PC-9 (cell line): ENCODE data around the gene ZNF777. TPM values are rescaled to one million over a fixed set of nuclear protein-coding genes. Genes with fewer than 3 reads are reported as not detected.

Experiments used
- BruUV-seq: library from RNA; stranded (reverse); fragments of 400-500 nt; replicated peaks from 2 replicates; lab custom pipeline; 2021; lab: Mats Ljungman, UMichigan
- CTCF ChIA-PET: fragments of 300-600 bp; sonication (Branson Sonifier 250); formaldehyde crosslinking; loops from one replicate; lab custom pipeline; 2022; ENCODE audit warnings: antibody characterized with exemption; lab: Charles Lee
- POLR2A ChIA-PET: fragments of 300-600 bp; sonication (Branson Sonifier 250); formaldehyde crosslinking; loops from one replicate; lab custom pipeline; 2022; ENCODE audit warnings: antibody characterized with exemption; ENCODE audit not compliant: unreplicated experiment; lab: Charles Lee
- DNase-seq, 2 experiments: peaks; one replicate each; pipeline versions ENCODE4 v3.0.0 to v3.0.0-alpha.2; 2015 to 2022; ENCODE audit warnings: mixed read lengths in 1 of 2
- H2AFZ ChIP-seq: fragments of 200-600 bp; sonication (generic); 2 replicates; pipeline ENCODE4 v1.8.1; 2017; ENCODE audit warnings: antibody characterized with exemption
- H3F3A ChIP-seq: fragments of 200-600 bp; sonication (generic); 2 replicates; pipeline ENCODE4 v1.8.1; 2017; ENCODE audit warnings: antibody characterized with exemption, mild to moderate bottlenecking, low read depth; ENCODE audit not compliant: insufficient read depth
- H3K27ac ChIP-seq: fragments of 200-600 bp; sonication (generic); 2 replicates; pipeline ENCODE4 v1.6.1; 2016; ENCODE audit warnings: mixed run types
- H3K27me3 ChIP-seq: fragments of 200-600 bp; sonication (generic); 2 replicates; pipeline ENCODE4 v1.6.1; 2016; ENCODE audit warnings: low read depth, mixed run types; ENCODE audit not compliant: insufficient read depth
- H3K36me3 ChIP-seq: fragments of 200-600 bp; sonication (generic); 2 replicates; pipeline ENCODE4 v1.6.1; 2016; ENCODE audit warnings: low read depth, mixed run types
- H3K4me1 ChIP-seq: fragments of 200-600 bp; sonication (generic); replicated peaks from 2 replicates; pipeline ENCODE4 v1.6.1; 2016; ENCODE audit warnings: mixed run types; ENCODE audit not compliant: insufficient read depth
- H3K4me2 ChIP-seq: fragments of 200-600 bp; sonication (generic); 2 replicates; pipeline ENCODE4 v1.6.1; 2017; ENCODE audit warnings: mixed run types
- H3K4me3 ChIP-seq: fragments of 200-600 bp; sonication (generic); 2 replicates; pipeline ENCODE4 v1.6.1; 2016; ENCODE audit warnings: mixed run types
- H3K79me2 ChIP-seq: fragments of 200-600 bp; sonication (generic); 2 replicates; pipeline ENCODE4 v1.6.1; 2017; ENCODE audit warnings: low read depth, mixed run types
- H3K9me2 ChIP-seq: fragments of 200-600 bp; sonication (generic); 2 replicates; pipeline ENCODE4 v1.8.1; 2017; ENCODE audit warnings: mild to moderate bottlenecking; ENCODE audit not compliant: insufficient read depth
- H3K9me3 ChIP-seq: fragments of 200-600 bp; sonication (generic); 2 replicates; pipeline ENCODE4 v1.8.1; 2016; ENCODE audit warnings: low read depth; ENCODE audit not compliant: insufficient read depth
- H4K20me1 ChIP-seq: fragments of 200-600 bp; sonication (generic); 2 replicates; pipeline ENCODE4 v1.8.1; 2017; ENCODE audit not compliant: insufficient read depth
- EZH2 ChIP-seq: fragments of 200-600 bp; sonication (generic); IDR thresholded peaks from 2 replicates; pipeline ENCODE4 v1.8.0; 2017; ENCODE audit warnings: antibody characterized with exemption, low read depth
- intact Hi-C: fragments of 100-400 bp; cut with micrococcal nuclease; formaldehyde crosslinking; loops from one replicate; pipeline ENCODE4 v1.10.0; 2022; ENCODE audit not compliant: unreplicated experiment
- total RNA-seq: library from RNA; stranded (reverse); gene quantifications from 2 replicates; pipeline ENCODE4 v1.2.3, GENCODE V29; 2021
- TF ChIP-seq, protein P1 (sequence below): fragments of 200-600 bp; sonication (generic); conservative IDR thresholded peaks from 2 replicates; pipeline ENCODE4 v1.6.1; 2017; ENCODE audit warnings: mixed run types, antibody characterized with exemption, mild to moderate bottlenecking, moderate library complexity

ZNF777 gene
- total RNA-seq, 1 experiment from 2014 or later: 13.3 TPM

DNA sequence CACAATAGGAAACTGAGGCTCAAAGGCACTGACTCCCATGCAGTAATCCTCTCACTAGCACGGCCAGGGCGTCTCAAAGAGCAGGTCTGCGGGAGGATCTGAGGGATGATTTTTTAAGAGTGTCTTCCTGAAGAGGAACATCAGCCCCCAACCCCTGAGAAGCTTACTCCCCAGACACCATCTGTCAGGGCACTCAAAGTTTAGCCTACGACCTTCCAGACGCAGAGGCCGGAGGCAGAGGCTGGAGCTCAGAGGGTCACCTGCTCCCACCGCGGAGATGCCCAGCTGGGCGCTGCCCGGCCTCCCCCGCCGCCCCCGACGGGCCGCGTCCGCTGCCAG is 1.7 kb downstream of the ZNF777 start:
- no peaks in the 10 kb centered on the region for H3K27me3 ChIP-seq
- H2AFZ ChIP-seq: no peak overlapping the region
- BruUV-seq: no TSS peak
- H3K4me3 ChIP-seq: peak overlapping the region; percentile 59; the same call in 1 of the 2 replicates
- H3K4me1 ChIP-seq: peaks cover 12% of the 10 kb centered on the region
- peaks cover 27% of the 10 kb centered on the region for H3K79me2 ChIP-seq
- H3K27ac ChIP-seq: no peak overlapping the region
- no peaks in the 10 kb centered on the region; the same call in 1 of the 2 replicates for H3K36me3 ChIP-seq
- CTCF ChIA-PET: interaction anchor here (0.6 kb wide), 2 partner anchors 37 to 52 kb away, joined by 3 to 4 read pairs; no protein-coding TSS in a partner anchor
- POLR2A ChIA-PET: no interaction called here
- no peaks in the 10 kb centered on the region for H3F3A ChIP-seq
- H3K4me2 ChIP-seq: peak overlapping the region; percentile 75
- H3K9me2 ChIP-seq: no peaks in the 10 kb centered on the region
- intact Hi-C loops: no loop called here
- H4K20me1 ChIP-seq: peaks cover 14% of the 10 kb centered on the region; the same call in 1 of the 2 replicates
- no peak for DNase-seq
- no peak for TF ChIP-seq EZH2
- TF ChIP-seq, protein P1, sequence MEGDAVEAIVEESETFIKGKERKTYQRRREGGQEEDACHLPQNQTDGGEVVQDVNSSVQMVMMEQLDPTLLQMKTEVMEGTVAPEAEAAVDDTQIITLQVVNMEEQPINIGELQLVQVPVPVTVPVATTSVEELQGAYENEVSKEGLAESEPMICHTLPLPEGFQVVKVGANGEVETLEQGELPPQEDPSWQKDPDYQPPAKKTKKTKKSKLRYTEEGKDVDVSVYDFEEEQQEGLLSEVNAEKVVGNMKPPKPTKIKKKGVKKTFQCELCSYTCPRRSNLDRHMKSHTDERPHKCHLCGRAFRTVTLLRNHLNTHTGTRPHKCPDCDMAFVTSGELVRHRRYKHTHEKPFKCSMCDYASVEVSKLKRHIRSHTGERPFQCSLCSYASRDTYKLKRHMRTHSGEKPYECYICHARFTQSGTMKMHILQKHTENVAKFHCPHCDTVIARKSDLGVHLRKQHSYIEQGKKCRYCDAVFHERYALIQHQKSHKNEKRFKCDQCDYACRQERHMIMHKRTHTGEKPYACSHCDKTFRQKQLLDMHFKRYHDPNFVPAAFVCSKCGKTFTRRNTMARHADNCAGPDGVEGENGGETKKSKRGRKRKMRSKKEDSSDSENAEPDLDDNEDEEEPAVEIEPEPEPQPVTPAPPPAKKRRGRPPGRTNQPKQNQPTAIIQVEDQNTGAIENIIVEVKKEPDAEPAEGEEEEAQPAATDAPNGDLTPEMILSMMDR: no peak
- H3K9me3 ChIP-seq: no peaks in the 10 kb centered on the region

DNA sequence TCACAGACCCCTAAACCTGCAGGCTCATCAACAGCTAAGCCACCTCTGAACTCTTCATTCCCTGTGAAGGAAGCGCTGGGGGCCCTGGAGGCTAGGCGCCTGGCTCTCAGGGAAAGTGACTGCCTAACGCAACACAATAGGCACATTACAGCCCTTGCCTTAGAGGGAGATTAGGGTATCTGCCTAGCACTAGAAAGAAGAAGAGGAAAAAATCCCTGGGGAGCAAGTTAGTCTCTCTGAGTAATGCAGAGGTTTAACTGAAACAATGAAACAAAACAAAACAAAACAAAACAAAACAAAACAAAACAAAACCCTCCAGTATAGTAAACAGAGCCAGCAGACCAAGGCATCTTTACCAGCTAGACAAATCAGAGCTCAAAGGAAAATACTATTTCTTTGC is 2.6 kb downstream of the ZNF777 start:
- TF ChIP-seq, protein P1: no peak
- no peak for TF ChIP-seq EZH2
- ChIA-PET CTCF (no interaction called here), POLR2A (interaction anchor here (0.5 kb wide), 1 partner anchor 272 kb away, joined by 3 read pairs; no protein-coding TSS in a partner anchor)
- Histone ChIP-seq H3K27me3 (no peaks in the 10 kb centered on the region), H3K4me3 (no peak overlapping the region), H3F3A (no peaks in the 10 kb centered on the region), H3K79me2 (peaks cover 27% of the 10 kb centered on the region), H3K9me3 (no peaks in the 10 kb centered on the region), H2AFZ (no peak overlapping the region), H3K4me1 (peaks cover 12% of the 10 kb centered on the region), H3K4me2 (peak overlapping the region; percentile 75; the same call in 1 of the 2 replicates), H3K36me3 (no peaks in the 10 kb centered on the region; the same call in 1 of the 2 replicates), H4K20me1 (peaks cover 14% of the 10 kb centered on the region; the same call in 1 of the 2 replicates), H3K27ac (no peak overlapping the region), H3K9me2 (no peaks in the 10 kb centered on the region)
- DNase-seq: no peak
- BruUV-seq: TSS peak; percentile 40
- intact Hi-C loops: no loop called here

DNA sequence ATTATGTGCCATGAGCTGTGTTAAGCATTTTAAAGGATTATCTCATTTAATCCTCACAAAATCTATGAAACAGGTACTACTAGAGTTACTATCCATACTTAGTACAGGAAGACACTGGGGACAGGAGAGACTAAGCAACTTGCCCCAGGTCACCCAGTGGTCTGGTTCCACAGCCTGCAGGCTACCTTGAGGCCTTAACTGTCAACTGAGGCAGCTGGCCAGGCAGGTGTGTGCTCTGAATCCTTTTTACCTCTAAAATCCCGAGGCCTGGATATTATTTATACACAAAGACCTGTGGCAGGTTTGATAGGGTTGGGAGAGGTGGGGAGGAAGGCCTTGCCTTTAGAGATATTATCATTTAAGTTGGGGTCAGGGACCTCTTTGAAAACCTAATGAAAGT is 3.1 kb downstream of the ZNF777 start:
- no peak overlapping the region for H3K4me2 ChIP-seq
- no peak for DNase-seq
- POLR2A ChIA-PET: interaction anchor here (0.5 kb wide), 1 partner anchor 272 kb away, joined by 3 read pairs; no protein-coding TSS in a partner anchor
- peaks cover 15% of the 10 kb centered on the region; the same call in 1 of the 2 replicates for H4K20me1 ChIP-seq
- H3K79me2 ChIP-seq: peaks cover 27% of the 10 kb centered on the region
- H2AFZ ChIP-seq: no peak overlapping the region
- H3F3A ChIP-seq: no peaks in the 10 kb centered on the region
- H3K4me1 ChIP-seq: peaks cover 12% of the 10 kb centered on the region
- H3K36me3 ChIP-seq: no peaks in the 10 kb centered on the region; the same call in 1 of the 2 replicates
- H3K27me3 ChIP-seq: no peaks in the 10 kb centered on the region
- CTCF ChIA-PET: no interaction called here
- H3K9me2 ChIP-seq: no peaks in the 10 kb centered on the region
- H3K27ac ChIP-seq: no peak overlapping the region
- intact Hi-C loops: no loop called here
- TF ChIP-seq, protein P1: no peak
- no peak for TF ChIP-seq EZH2
- H3K4me3 ChIP-seq: no peak overlapping the region
- H3K9me3 ChIP-seq: no peaks in the 10 kb centered on the region
- BruUV-seq: no TSS peak
